ENCODE results near the gene DDX1. TPM values are rescaled to one million over a fixed set of nuclear protein-coding genes. Genes with fewer than 3 reads are reported as not detected.

The DDX1 gene
- total RNA-seq, 1 donor from 2014 or later, result 112 TPM

GRCh38 chr2:15640784-15641183 is 49.1 kb downstream of the DDX1 start:
- intact Hi-C loops (cut with DNase I), result loop anchor here (5.0 kb wide), 1 partner anchor 107 kb away; no protein-coding TSS in a partner anchor
- no peak for DNase-seq (ENCODE audit: low spot score)

GRCh38 chr2:15641530-15641982 is 49.9 kb downstream of the DDX1 start:
- DNase-seq (ENCODE audit: low spot score), result no peak
- intact Hi-C loops (cut with DNase I), result loop anchor here (5.0 kb wide), 1 partner anchor 106 kb away; no protein-coding TSS in a partner anchor

- intact Hi-C loops (cut with DNase I), result loop anchor here (5.0 kb wide), 1 partner anchor 105 kb away; no protein-coding TSS in a partner anchor
- no peak for DNase-seq (ENCODE audit: low spot score)
Observed at GRCh38 chr2:15642011-15642814, 50.5 kb downstream of the DDX1 start.

GRCh38 chr2:15642815-15643500 is 51.3 kb downstream of the DDX1 start:
- no peak for DNase-seq (ENCODE audit: low spot score)
- intact Hi-C loops (cut with DNase I), result loop anchor here (5.0 kb wide), 1 partner anchor 104 kb away; no protein-coding TSS in a partner anchor

GRCh38 chr2:15643791-15644585 is 52.3 kb downstream of the DDX1 start:
- intact Hi-C loops (cut with DNase I), result loop anchor here (5.0 kb wide), 1 partner anchor 103 kb away; no protein-coding TSS in a partner anchor
- no peak for DNase-seq (ENCODE audit: low spot score)

- intact Hi-C loops (cut with DNase I), result no loop called here
Observed at GRCh38 chr2:15645300-15645699, 53.6 kb downstream of the DDX1 start.

GRCh38 chr2:15645720-15646385 is 54.2 kb downstream of the DDX1 start:
- intact Hi-C loops (cut with DNase I), result no loop called here

More at GRCh38 chr2:15645300-15645699, 53.6 kb downstream of the DDX1 start:
- DNase-seq (ENCODE audit: low spot score), result no peak

GRCh38 chr2:15646661-15647060 is 55.0 kb downstream of the DDX1 start:
- intact Hi-C loops (cut with DNase I), result no loop called here
- DNase-seq (ENCODE audit: low spot score), result no peak

More at GRCh38 chr2:15645720-15646385, 54.2 kb downstream of the DDX1 start:
- DNase-seq (ENCODE audit: low spot score), result no peak

- intact Hi-C loops (cut with DNase I), result no loop called here
- no peak for DNase-seq (ENCODE audit: low spot score)
Observed at GRCh38 chr2:15647622-15648590, 56.2 kb downstream of the DDX1 start.

- intact Hi-C loops (cut with DNase I), result no loop called here
- DNase-seq (ENCODE audit: low spot score), result no peak
Observed at GRCh38 chr2:15648593-15649525, 57.2 kb downstream of the DDX1 start.

- intact Hi-C loops (cut with DNase I), result no loop called here
- no peak for DNase-seq (ENCODE audit: low spot score)
Observed at GRCh38 chr2:15649561-15650255, 58.0 kb downstream of the DDX1 start.

GRCh38 chr2:15650616-15651366 is 59.1 kb downstream of the DDX1 start:
- no peak for DNase-seq (ENCODE audit: low spot score)
- intact Hi-C loops (cut with DNase I), result no loop called here

- no peak for DNase-seq (ENCODE audit: low spot score)
- intact Hi-C loops (cut with DNase I), result no loop called here
Observed at GRCh38 chr2:15651367-15651727, 59.7 kb downstream of the DDX1 start.

GRCh38 chr2:15652252-15652651 is 60.6 kb downstream of the DDX1 start:
- no peak for DNase-seq (ENCODE audit: low spot score)
- intact Hi-C loops (cut with DNase I), result no loop called here

- DNase-seq (ENCODE audit: low spot score), result no peak
- intact Hi-C loops (cut with DNase I), result no loop called here
Observed at GRCh38 chr2:15652801-15653200, 61.1 kb downstream of the DDX1 start.

Data from cardiac septum (tissue), 1 donor.